ENCODE measurements around the gene TAF10. TPM values are rescaled to one million over a fixed set of nuclear protein-coding genes. Genes with fewer than 3 reads are reported as not detected.

The TAF10 gene
- polyA plus RNA-seq, 1 of the 3 experiments (the other 2 are of a cell fraction): 213 TPM

- CTCF ChIA-PET: interaction anchor here (0.8 to 1.6 kb wide), 3 partner anchors 15 to 32 kb away, joined by 3 to 6 read pairs (median 4); no protein-coding TSS in a partner anchor
- WGBS (ENCODE audit: low lambda C conversion rate): 90% methylated on average over 4 of the region's 4 CpGs
Measured at GRCh38 chr11:6563121-6563619, 48.8 kb downstream of the TAF10 start.

GRCh38 chr11:6561288-6561687 is 50.7 kb downstream of the TAF10 start:
- Histone ChIP-seq H3K27ac (ENCODE audit: low read depth in 2 of 2, low read length in 1 of 2) (no peak overlapping the region), H3K9me3 (no peaks in the 10 kb centered on the region), H2AFZ (ENCODE audit: low read depth) (no peak overlapping the region), H3K4me3 (ENCODE audit: low read depth in 2 of 2, low read length in 1 of 2) (no peak overlapping the region), H3K79me2 (ENCODE audit: insufficient read depth) (no peaks in the 10 kb centered on the region), H3K27me3 (ENCODE audit: insufficient read depth) (no peaks in the 10 kb centered on the region), H3F3A (replicated peaks; ENCODE audit: insufficient read depth) (no peaks in the 10 kb centered on the region), H3K4me1 (ENCODE audit: control insufficient read depth in 1 of 2, insufficient read depth in 2 of 2, low read depth in 1 of 2, low read length in 1 of 2) (no peaks in the 10 kb centered on the region), H4K20me1 (ENCODE audit: insufficient read depth) (no peaks in the 10 kb centered on the region), H3K9ac (no peak overlapping the region), H3K36me3 (replicated peaks in 1 of 2; ENCODE audit: control insufficient read depth in 1 of 2, insufficient read depth in 2 of 2, low read length in 1 of 2) (no peaks in the 10 kb centered on the region), H3K4me2 (no peak overlapping the region), H3K9me2 (no peaks in the 10 kb centered on the region)
- WGBS (ENCODE audit: low lambda C conversion rate): 73% methylated on average over 3 of the region's 3 CpGs
- CTCF ChIA-PET: interaction anchor here (0.9 to 1.2 kb wide), 2 partner anchors 51 to 145 kb away, joined by 3 read pairs; partner anchors contain the start of gene TAF10
- DNase-seq: no peak
- no peak for TF ChIP-seq EP300 (IDR thresholded peaks at IDR 0.05; ENCODE audit: borderline replicate concordance in 1 of 2, low read depth in 1 of 2, low read length in 1 of 2)
- POLR2A ChIA-PET: no interaction called here

More at GRCh38 chr11:6563121-6563619, 48.8 kb downstream of the TAF10 start:
- Histone ChIP-seq H3K4me1 (ENCODE audit: control insufficient read depth in 1 of 2, insufficient read depth in 2 of 2, low read depth in 1 of 2, low read length in 1 of 2) (no peaks in the 10 kb centered on the region), H3K9ac (no peak overlapping the region), H3F3A (replicated peaks; ENCODE audit: insufficient read depth) (no peaks in the 10 kb centered on the region), H4K20me1 (ENCODE audit: insufficient read depth) (no peaks in the 10 kb centered on the region), H3K36me3 (replicated peaks in 1 of 2; ENCODE audit: control insufficient read depth in 1 of 2, insufficient read depth in 2 of 2, low read length in 1 of 2) (no peaks in the 10 kb centered on the region), H3K4me3 (ENCODE audit: low read depth in 2 of 2, low read length in 1 of 2) (no peak overlapping the region), H3K9me3 (no peaks in the 10 kb centered on the region), H3K9me2 (no peaks in the 10 kb centered on the region), H3K79me2 (ENCODE audit: insufficient read depth) (no peaks in the 10 kb centered on the region), H2AFZ (ENCODE audit: low read depth) (no peak overlapping the region), H3K4me2 (no peak overlapping the region), H3K27me3 (ENCODE audit: insufficient read depth) (no peaks in the 10 kb centered on the region), H3K27ac (ENCODE audit: low read depth in 2 of 2, low read length in 1 of 2) (no peak overlapping the region)
- DNase-seq: no peak
- peak; percentile 11; the same call in 1 of the 2 replicates for TF ChIP-seq FOSL2 (IDR thresholded peaks at IDR 0.05; ENCODE audit: borderline replicate concordance, low read depth)
- no peak for TF ChIP-seq EZH2phosphoT487 (IDR thresholded peaks at IDR 0.05; ENCODE audit: borderline replicate concordance, low read depth)
- POLR2A ChIA-PET: no interaction called here

Other genes starting within 250 kb of the TAF10 start
- 59.6 and 69.2 TPM in 2 replicates for gene SMPD1, start 221.7 kb downstream of the TAF10 start, polyA plus RNA-seq (2012; rRNA removed)
- gene APBB1, start 193.1 kb downstream of the TAF10 start, polyA plus RNA-seq (2012; rRNA removed): 32.9 and 35.9 TPM in 2 replicates
- 1.8 and 2.3 TPM in 2 replicates for gene HPX, start 171.2 kb downstream of the TAF10 start, polyA plus RNA-seq (2012; rRNA removed)
- 22.8 and 26.6 TPM in 2 replicates for gene TRIM3, start 138.3 kb downstream of the TAF10 start, polyA plus RNA-seq (2012; rRNA removed)
- 128 and 162 TPM in 2 replicates for gene ARFIP2, start 130.9 kb downstream of the TAF10 start, polyA plus RNA-seq (2012; rRNA removed)
- gene TIMM10B, start 130.7 kb downstream of the TAF10 start, polyA plus RNA-seq (2012; rRNA removed): 26.2 and 33.1 TPM in 2 replicates
- gene DNHD1, start 114.9 kb downstream of the TAF10 start, polyA plus RNA-seq (2012; rRNA removed): 5.3 and 7.6 TPM in 2 replicates
- 7.8 and 8.6 TPM in 2 replicates for gene RRP8, start 8.6 kb downstream of the TAF10 start, polyA plus RNA-seq (2012; rRNA removed)
- 241 and 268 TPM in 2 replicates for gene ILK, start 8.4 kb downstream of the TAF10 start, polyA plus RNA-seq (2012; rRNA removed)
- 94.0 and 105 TPM in 2 replicates for gene TPP1, start 7.2 kb upstream of the TAF10 start, polyA plus RNA-seq (2012; rRNA removed)
- gene DCHS1, start 43.6 kb upstream of the TAF10 start, polyA plus RNA-seq (2012; rRNA removed): 3.0 and 5.7 TPM in 2 replicates
- 88.3 and 88.6 TPM in 2 replicates for gene MRPL17, start 71.1 kb upstream of the TAF10 start, polyA plus RNA-seq (2012; rRNA removed)
- gene OR2AG2, start 159.8 kb upstream of the TAF10 start, polyA plus RNA-seq (2012; rRNA removed): not detected in 2 replicates
- gene OR2AG1, start 170.8 kb upstream of the TAF10 start, polyA plus RNA-seq (2012; rRNA removed): not detected in 2 replicates
- not detected in 2 replicates for gene OR6A2, start 187.5 kb upstream of the TAF10 start, polyA plus RNA-seq (2012; rRNA removed)
- gene OR10A5, start 233.5 kb upstream of the TAF10 start, polyA plus RNA-seq (2012; rRNA removed): not detected in 2 replicates

Measured in SK-N-SH (cell line).